IMR-90 (cell line): ENCODE results near the gene TENM3. TPM values are rescaled to one million over a fixed set of nuclear protein-coding genes. Genes with fewer than 3 reads are reported as not detected.
A peak's percentile ranks its signal among the peaks of the same experiment; 100 is the strongest.

ENCODE experiments used
- ATAC-seq: fragments of 200-7000 bp; cut with Tn5 transposase; 2 replicates; pipeline ENCODE4 v1.9.1; 2020; ENCODE audit warnings: low read depth, mild to moderate bottlenecking, moderate library complexity
- BruUV-seq: library from RNA; stranded (reverse); fragments of 400-500 nt; replicated peaks from 2 replicates; lab custom pipeline; 2021; lab: Mats Ljungman, UMichigan
- CTCF ChIA-PET: fragments of 300-600 bp; formaldehyde crosslinking; extraction: SDS; loops from one replicate; lab custom pipeline; 2021; ENCODE audit warnings: antibody characterized with exemption; lab: Yijun Ruan, JAX
- POLR2A ChIA-PET: fragments of 300-600 bp; sonication (Branson Sonifier 250); formaldehyde crosslinking; loops from one replicate; lab custom pipeline; 2022; ENCODE audit warnings: antibody characterized with exemption; ENCODE audit not compliant: unreplicated experiment; lab: Charles Lee
- DNase-seq: peaks from one replicate; pipeline ENCODE4 v3.0.0; 2013
- H2AFZ ChIP-seq: replicated peaks from 2 replicates; pipeline ENCODE3; 2013; ENCODE audit warnings: low read length, mild to moderate bottlenecking; ENCODE audit not compliant: poor library complexity
- H2AK5ac ChIP-seq: 2 replicates; pipeline ENCODE4 v1.6.1; 2013; ENCODE audit warnings: low read depth, low read length, inconsistent platforms
- H2AK9ac ChIP-seq: replicated peaks from 2 replicates; pipeline ENCODE3; 2013; ENCODE audit warnings: mild to moderate bottlenecking, low read depth, low read length, moderate library complexity; ENCODE audit not compliant: poor library complexity
- H2BK120ac ChIP-seq: 2 replicates; pipeline ENCODE4 v1.6.1; 2013; ENCODE audit warnings: low read depth, low read length, inconsistent platforms
- H2BK15ac ChIP-seq: 3 replicates; pipeline ENCODE4 v1.6.1; 2013; ENCODE audit warnings: low read depth, low read length, inconsistent platforms
- H2BK20ac ChIP-seq: 2 replicates; pipeline ENCODE4 v1.6.1; 2013; ENCODE audit warnings: low read depth, mild to moderate bottlenecking, inconsistent platforms, low read length, moderate library complexity
- H2BK5ac ChIP-seq: 2 replicates; pipeline ENCODE4 v1.6.1; 2013; ENCODE audit warnings: mild to moderate bottlenecking, low read depth, low read length, inconsistent platforms; ENCODE audit not compliant: poor library complexity, severe bottlenecking
- H3K14ac ChIP-seq: replicated peaks from 2 replicates; pipeline ENCODE4 v1.6.1; 2013; ENCODE audit warnings: low read depth, low read length, inconsistent platforms
- H3K18ac ChIP-seq: 2 replicates; pipeline ENCODE4 v1.6.1; 2013; ENCODE audit warnings: low read depth, low read length, control low read depth
- H3K23ac ChIP-seq: 2 replicates; pipeline ENCODE4 v1.6.1; 2013; ENCODE audit warnings: low read depth, low read length, inconsistent platforms
- H3K27ac ChIP-seq: 2 replicates; pipeline ENCODE4 v1.5.1; 2013; ENCODE audit warnings: mild to moderate bottlenecking, control low read depth, low read length; ENCODE audit not compliant: insufficient read depth
- H3K27me3 ChIP-seq: 2 replicates; pipeline ENCODE4 v1.6.1; 2013; ENCODE audit warnings: low read length; ENCODE audit not compliant: control insufficient read depth, insufficient read depth
- H3K36me3 ChIP-seq: 2 replicates; pipeline ENCODE4 v1.6.1; 2013; ENCODE audit warnings: low read length, mixed read lengths; ENCODE audit not compliant: control insufficient read depth, insufficient read depth
- H3K4ac ChIP-seq: 2 replicates; pipeline ENCODE4 v1.6.1; 2013; ENCODE audit warnings: low read depth, low read length, inconsistent platforms
- H3K4me1 ChIP-seq: 2 replicates; pipeline ENCODE4 v1.6.1; 2013; ENCODE audit warnings: low read length, mixed read lengths; ENCODE audit not compliant: control insufficient read depth, insufficient read depth
- H3K4me2 ChIP-seq: 2 replicates; pipeline ENCODE4 v1.6.1; 2013; ENCODE audit warnings: low read depth, mild to moderate bottlenecking, control low read depth, low read length, moderate library complexity
- H3K4me3 ChIP-seq: 2 replicates; pipeline ENCODE4 v1.5.1; 2013; ENCODE audit warnings: low read depth, mild to moderate bottlenecking, control low read depth, low read length, moderate library complexity; ENCODE audit not compliant: insufficient read depth
- H3K56ac ChIP-seq: 2 replicates; pipeline ENCODE4 v1.6.1; 2013; ENCODE audit warnings: low read length, inconsistent platforms; ENCODE audit not compliant: insufficient read depth; ENCODE audit errors: extremely low read depth
- H3K79me1 ChIP-seq, 2 experiments: 2 replicates each; pipeline ENCODE4 v1.6.1; 2013; ENCODE audit warnings: low read length in 2 of 2, inconsistent platforms in 1 of 2, low read depth in 1 of 2
- H3K9ac ChIP-seq: 2 replicates; pipeline ENCODE4 v1.6.1; 2013; ENCODE audit warnings: low read depth, low read length, control low read depth
- H3K9me1 ChIP-seq: 2 replicates; pipeline ENCODE4 v1.6.1; 2013; ENCODE audit warnings: low read length, inconsistent platforms; ENCODE audit not compliant: insufficient read depth
- H3K9me3 ChIP-seq: 2 replicates; pipeline ENCODE4 v1.6.1; 2013; ENCODE audit warnings: low read length; ENCODE audit not compliant: control insufficient read depth, insufficient read depth
- H4K20me1 ChIP-seq: 2 replicates; pipeline ENCODE4 v1.6.1; 2013; ENCODE audit warnings: low read length, inconsistent platforms; ENCODE audit not compliant: insufficient read depth
- H4K5ac ChIP-seq: 2 replicates; pipeline ENCODE4 v1.6.1; 2013; ENCODE audit warnings: mild to moderate bottlenecking, low read depth, low read length, control low read depth
- H4K8ac ChIP-seq, 2 experiments: 2 replicates each; pipeline ENCODE4 v1.6.1; 2013; ENCODE audit warnings: low read depth in 2 of 2, low read length in 2 of 2, control low read depth in 1 of 2, inconsistent platforms in 1 of 2
- H4K91ac ChIP-seq: 2 replicates; pipeline ENCODE4 v1.6.1; 2013; ENCODE audit warnings: low read depth, low read length, inconsistent platforms; ENCODE audit not compliant: insufficient read depth
- BHLHE40 ChIP-seq: fragments of 150-350 bp; IDR thresholded peaks from 2 replicates; pipeline ENCODE4 v1.6.1; 2016; ENCODE audit warnings: mild to moderate bottlenecking, low read depth, low read length
- CHD1 ChIP-seq: IDR thresholded peaks from 2 replicates; pipeline ENCODE4 v1.6.1; 2012; ENCODE audit warnings: low read depth, low read length, improper control_type of control experiment
- MAFK ChIP-seq: IDR thresholded peaks from 2 replicates; pipeline ENCODE4 v1.6.1; 2012; ENCODE audit warnings: low read depth, low read length, improper control_type of control experiment
- MAZ ChIP-seq: IDR thresholded peaks from 2 replicates; pipeline ENCODE4 v1.6.1; 2012; ENCODE audit warnings: low read depth, mild to moderate bottlenecking, low read length, improper control_type of control experiment, moderate library complexity, borderline replicate concordance
- NFE2L2 ChIP-seq: fragments of 150-350 bp; IDR thresholded peaks from 2 replicates; pipeline ENCODE4 v1.6.1; 2016; ENCODE audit warnings: low read depth, mild to moderate bottlenecking, low read length
- POLR2A ChIP-seq: IDR thresholded peaks from 2 replicates; pipeline ENCODE4 v1.6.1; 2012; ENCODE audit warnings: mild to moderate bottlenecking, low read depth, low read length
- RCOR1 ChIP-seq: IDR thresholded peaks from 2 replicates; pipeline ENCODE4 v1.6.1; 2012; ENCODE audit warnings: mild to moderate bottlenecking, low read length, improper control_type of control experiment; ENCODE audit not compliant: insufficient replicate concordance
- RFX5 ChIP-seq: IDR thresholded peaks from 2 replicates; pipeline ENCODE4 v1.8.0; 2012; ENCODE audit warnings: low read depth, mild to moderate bottlenecking, low read length, moderate library complexity
- WGBS, 2 experiments: methylation state at CpG; one replicate each; pipeline versions ENCODE4 v1.1.5 to v1.1.7; 2013; ENCODE audit warnings: missing lambda C conversion rate in 2 of 2; ENCODE audit not compliant: insufficient read length in 1 of 2; ENCODE audit errors: extremely low coverage in 2 of 2; 5-methylcytosine and 5-hydroxymethylcytosine counted together
- dilution Hi-C: fragments of 300-500 bp; cut with HindIII; formaldehyde crosslinking; loops from one replicate; pipeline ENCODE4 v1.14.3; 2018; ENCODE audit warnings: low sequenced_read_pairs; ENCODE audit not compliant: unreplicated experiment
- in situ Hi-C: fragments of 300-500 bp; cut with MboI; formaldehyde crosslinking; loops from 3 replicates; pipeline ENCODE4 v1.14.3; 2019; ENCODE audit warnings: low sequenced_read_pairs, inconsistent platforms, mixed read lengths
- intact Hi-C: fragments of 100-400 bp; cut with micrococcal nuclease; formaldehyde crosslinking; loops from 2 replicates; pipeline ENCODE4 v1.10.0; 2022
- polyA plus RNA-seq, 3 experiments: library from polyadenylated mRNA; depleted of rRNA; stranded (reverse); fragments of >200 nt; gene quantifications; 2 replicates each; pipeline ENCODE4 v1.2.3, GENCODE V29; 2012; ENCODE audit warnings: low replicate concordance in 1 of 3
- total RNA-seq: library from RNA; depleted of rRNA; stranded (reverse); fragments of >200 nt; gene quantifications from 2 replicates; pipeline ENCODE4 v1.2.3, GENCODE V29; 2012

Gene TENM3
- total and polyA plus RNA-seq, 2 of the 4 experiments (the other 2 are of a cell fraction): 29.9 to 173 TPM

- Histone ChIP-seq H3K27me3 (no peaks in the 10 kb centered on the region), H3K36me3 (peaks cover 4% of the 10 kb centered on the region), H2BK5ac (no peak overlapping the region), H3K4me2 (no peak overlapping the region), H4K5ac (no peak overlapping the region), H2AK9ac (no peak overlapping the region), H4K8ac (no peak overlapping the region), H2BK15ac (no peak overlapping the region), H3K9me3 (no peaks in the 10 kb centered on the region), H3K4ac (no peak overlapping the region), H2AFZ (no peak overlapping the region), H4K91ac (no peak overlapping the region), H3K79me1 (no peaks in the 10 kb centered on the region), H2AK5ac (no peak overlapping the region), H3K14ac (no peak overlapping the region), H2BK20ac (no peak overlapping the region), H3K9ac (no peak overlapping the region), H3K18ac (no peak overlapping the region), H3K4me3 (no peak overlapping the region), H3K23ac (no peak overlapping the region), H2BK120ac (no peak overlapping the region), H3K27ac (no peak overlapping the region), H4K20me1 (no peaks in the 10 kb centered on the region), H3K56ac (no peak overlapping the region), H3K9me1 (no peaks in the 10 kb centered on the region; the same call in 1 of the 2 replicates), H3K4me1 (no peaks in the 10 kb centered on the region)
- 90% methylated on average over 2 of the region's 14 CpGs; no CpG with 5 or more reads in 1 of the 2 experiments for WGBS, 2 experiments
- DNase-seq (no peak), ATAC-seq (peak; percentile 29)
- intact Hi-C loops: no loop called here
- ChIA-PET CTCF (interaction anchor here (0.5 to 0.7 kb wide), 2 partner anchors 8 to 13 kb away, joined by 3 read pairs; no protein-coding TSS in a partner anchor), POLR2A (no interaction called here)
- dilution Hi-C loops: no loop called here
- TF ChIP-seq RCOR1 (no peak), NFE2L2 (no peak), MAFK (no peak), BHLHE40 (no peak), POLR2A (no peak), MAZ (no peak), RFX5 (no peak), CHD1 (no peak)
- no TSS peak for BruUV-seq
- in situ Hi-C loops: no loop called here
Measured at GRCh38 chr4:182770259-182770995, 527.2 kb downstream of the TENM3 start.
